Body of pancreas (tissue), 4 donors: ENCODE results near the gene BRK1.

ENCODE experiments used
- CTCF ChIP-seq, 7 experiments: fragments of 450-650 bp in 4 of 7; fragments of 200-600 bp in 3 of 7; sonication (generic) in 3 of 7; IDR thresholded peaks; one replicate each; pipeline ENCODE4 v1.5.1; 2016 to 2019; ENCODE audit warnings: antibody characterized with exemption in 7 of 7
- POLR2A ChIP-seq, 3 donors: fragments of 450-650 bp; IDR thresholded peaks; one replicate each; pipeline ENCODE4 v1.6.1; 2016; ENCODE audit warnings: antibody characterized with exemption in 3 of 3, mild to moderate bottlenecking in 2 of 3

- TF ChIP-seq CTCF (IDR thresholded peaks at IDR 0.05) (no peak), POLR2A (IDR thresholded peaks at IDR 0.05) (no peak)
Observed at GRCh38 chr3:10166213-10166604, 50.7 kb downstream of the BRK1 start.
